Body of pancreas (tissue), 4 donors: ENCODE data around the gene PFKL.

ENCODE experiments used
- CTCF ChIP-seq, 7 experiments: fragments of 450-650 bp in 4 of 7; fragments of 200-600 bp in 3 of 7; sonication (generic) in 3 of 7; IDR thresholded peaks; one replicate each; pipeline ENCODE4 v1.5.1; 2016 to 2019; ENCODE audit warnings: antibody characterized with exemption in 7 of 7
- POLR2A ChIP-seq, 3 donors: fragments of 450-650 bp; IDR thresholded peaks; one replicate each; pipeline ENCODE4 v1.6.1; 2016; ENCODE audit warnings: antibody characterized with exemption in 3 of 3, mild to moderate bottlenecking in 2 of 3

DNA sequence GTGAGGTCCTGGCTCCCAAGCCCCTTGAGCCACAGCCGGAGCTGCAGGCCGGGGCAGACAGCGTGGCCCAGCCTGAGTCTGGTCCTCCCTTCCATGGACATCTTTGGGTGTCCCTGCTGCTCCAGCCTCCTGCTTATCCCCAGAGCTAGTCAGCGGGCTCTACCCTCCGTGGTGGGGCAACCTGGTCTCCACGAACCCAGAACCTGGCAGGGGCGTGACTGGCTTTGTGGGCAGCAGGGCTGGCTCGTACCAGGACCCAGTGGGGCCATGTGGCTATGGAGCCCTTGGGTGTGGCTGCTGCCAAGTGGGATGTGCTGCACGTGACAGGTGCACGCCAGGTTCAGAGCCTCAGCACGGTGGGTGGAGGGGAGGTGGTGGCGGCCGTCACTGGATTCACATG lies 21.0 kb downstream of the PFKL start:
- no peak for TF ChIP-seq CTCF (IDR thresholded peaks at IDR 0.05)
- TF ChIP-seq POLR2A (IDR thresholded peaks at IDR 0.05), result no peak
